HG03378 (cell line): ENCODE measurements around the gene CCKAR.

Experiments
- ATAC-seq: cut with Tn5 transposase; IDR thresholded peaks from one replicate; pipeline ENCODE4 v1.9.1; 2021; ENCODE audit warnings: mild to moderate bottlenecking, moderate library complexity; ENCODE audit not compliant: unreplicated experiment

The CCKAR gene

GRCh38 chr4:26491449-26492170, 1.3 kb upstream of the CCKAR start:
- no peak for ATAC-seq

DNA sequence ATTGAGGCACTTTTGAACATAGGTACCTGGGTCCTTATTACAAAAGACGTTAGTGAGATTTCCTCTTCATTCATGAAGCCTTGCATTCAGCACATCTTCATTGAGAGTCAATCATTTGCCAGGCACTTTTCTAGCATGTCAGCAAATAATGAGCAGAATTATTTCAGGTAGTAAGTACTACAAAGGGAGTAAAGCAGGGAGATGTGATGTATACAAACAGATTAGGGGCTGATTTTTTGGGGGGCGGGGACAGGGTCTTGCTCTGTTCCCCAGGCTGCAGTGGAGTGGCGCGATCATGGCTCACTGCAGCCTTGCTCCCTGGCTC, 638 bp upstream of the CCKAR start:
- no peak for ATAC-seq

GRCh38 chr4:26489101-26489985, 941 bp downstream of the CCKAR start:
- ATAC-seq: no peak

DNA sequence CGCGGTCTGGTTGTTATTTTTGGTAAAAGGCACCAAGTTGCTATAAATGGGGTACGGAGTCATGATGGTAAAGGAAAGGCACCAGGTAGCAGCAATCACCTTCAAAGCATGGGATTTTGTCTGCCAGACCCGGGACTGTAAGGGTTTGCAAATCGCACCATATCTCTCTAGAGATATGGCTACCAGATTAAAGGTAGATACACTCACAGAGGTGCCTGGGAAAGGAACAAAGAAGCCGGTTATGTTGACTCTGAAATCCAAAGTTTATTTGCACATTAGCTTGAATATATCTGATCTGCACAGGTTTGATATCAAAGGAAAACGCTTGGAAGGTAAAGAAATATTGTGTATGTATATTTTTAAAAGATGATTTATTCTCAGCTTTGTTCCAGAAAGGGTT, 4.6 kb downstream of the CCKAR start:
- no peak for ATAC-seq

GRCh38 chr4:26484516-26484915, 5.8 kb downstream of the CCKAR start:
- no peak for ATAC-seq

DNA sequence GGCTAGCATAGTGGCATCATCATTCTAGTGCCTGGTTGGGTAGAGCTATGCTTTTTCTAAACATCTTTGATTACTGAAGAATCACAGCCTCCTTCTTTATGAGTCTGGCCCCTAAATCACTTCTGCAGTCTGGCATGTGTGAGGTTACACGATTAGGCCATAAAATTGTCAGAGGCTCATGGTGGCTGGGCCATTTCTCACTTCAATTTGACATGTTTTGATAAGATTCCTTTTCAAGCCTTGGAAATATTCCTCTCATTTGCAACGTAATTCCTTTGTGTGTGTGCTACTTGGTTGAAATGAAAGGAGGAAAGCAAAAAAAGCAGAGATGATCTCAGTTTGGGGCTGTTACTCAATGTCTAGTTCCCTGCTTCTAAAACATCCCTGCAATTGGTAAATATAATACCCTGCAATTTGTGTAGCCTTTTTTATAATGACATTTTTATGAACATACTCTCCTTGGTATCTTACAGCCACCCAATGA, 6.2 kb downstream of the CCKAR start:
- no peak for ATAC-seq

- no peak for ATAC-seq
These were observed 7.5 kb downstream of the CCKAR start for GRCh38 chr4:26482508-26483462.

GRCh38 chr4:26478330-26478729, 12.0 kb downstream of the CCKAR start:
- no peak for ATAC-seq

DNA sequence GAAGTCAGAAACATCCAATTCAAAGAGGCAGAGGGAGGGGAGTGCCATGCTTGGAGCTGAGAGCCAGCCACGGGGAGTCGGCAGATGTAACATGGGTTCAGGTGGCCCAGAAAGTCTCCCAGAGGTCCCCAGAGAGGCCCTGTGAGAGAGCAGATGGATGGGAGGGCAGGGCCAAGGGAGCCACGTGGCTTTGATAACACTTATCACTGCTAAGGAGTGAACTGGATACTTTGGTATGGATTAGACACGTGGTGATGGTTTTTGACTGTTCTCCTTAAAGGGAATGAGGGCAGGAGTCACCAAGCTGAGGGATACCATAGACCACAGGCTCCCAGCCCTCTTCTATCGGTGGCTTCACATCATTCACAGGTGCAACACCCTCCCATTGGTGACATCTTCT, 13.7 kb downstream of the CCKAR start:
- ATAC-seq: no peak

- ATAC-seq: no peak
These were observed 14.6 kb downstream of the CCKAR start for GRCh38 chr4:26475716-26476115.

- ATAC-seq: no peak
These were observed 15.7 kb downstream of the CCKAR start for GRCh38 chr4:26474551-26474950.

DNA sequence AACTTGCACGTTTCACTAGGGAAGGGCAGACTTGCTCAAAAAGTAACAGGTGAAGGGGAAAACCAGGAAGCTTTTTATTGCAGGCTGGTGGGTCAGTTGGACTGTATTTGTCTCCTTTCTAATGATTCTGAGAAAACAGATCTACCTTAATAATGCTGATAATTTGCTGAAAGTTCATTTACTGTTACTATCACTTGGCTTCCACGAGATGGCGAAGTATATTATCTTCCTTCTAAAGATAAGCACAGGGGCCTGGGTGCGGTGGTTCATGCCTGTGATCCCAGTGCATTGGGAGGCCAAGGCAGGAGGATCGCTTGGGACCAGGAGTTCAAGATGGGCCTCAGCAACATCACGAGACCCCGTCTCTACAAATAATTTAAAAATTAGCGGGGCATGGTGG, 16.4 kb downstream of the CCKAR start:
- ATAC-seq: no peak

GRCh38 chr4:26471890-26472289, 18.4 kb downstream of the CCKAR start:
- ATAC-seq: no peak

DNA sequence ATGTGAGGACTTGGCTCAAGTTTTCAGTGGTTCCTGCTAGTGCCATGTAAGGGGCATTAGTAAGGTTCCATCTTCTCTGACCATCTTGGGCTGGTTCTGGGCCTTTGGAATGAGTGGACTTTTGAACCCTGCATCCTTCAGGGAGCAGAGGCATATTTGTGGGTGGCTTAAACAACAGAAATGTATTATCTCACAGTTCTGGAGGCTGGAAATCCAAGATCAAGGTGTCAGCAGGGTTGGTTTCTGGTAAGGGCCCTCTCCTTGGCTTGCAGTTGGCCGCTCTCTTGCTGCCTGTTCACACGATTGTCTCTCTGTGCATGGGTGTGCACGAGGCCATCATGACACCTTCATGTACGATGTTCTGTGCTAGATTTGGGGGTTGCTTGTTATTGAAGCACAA, 21.3 kb downstream of the CCKAR start:
- no peak for ATAC-seq

DNA sequence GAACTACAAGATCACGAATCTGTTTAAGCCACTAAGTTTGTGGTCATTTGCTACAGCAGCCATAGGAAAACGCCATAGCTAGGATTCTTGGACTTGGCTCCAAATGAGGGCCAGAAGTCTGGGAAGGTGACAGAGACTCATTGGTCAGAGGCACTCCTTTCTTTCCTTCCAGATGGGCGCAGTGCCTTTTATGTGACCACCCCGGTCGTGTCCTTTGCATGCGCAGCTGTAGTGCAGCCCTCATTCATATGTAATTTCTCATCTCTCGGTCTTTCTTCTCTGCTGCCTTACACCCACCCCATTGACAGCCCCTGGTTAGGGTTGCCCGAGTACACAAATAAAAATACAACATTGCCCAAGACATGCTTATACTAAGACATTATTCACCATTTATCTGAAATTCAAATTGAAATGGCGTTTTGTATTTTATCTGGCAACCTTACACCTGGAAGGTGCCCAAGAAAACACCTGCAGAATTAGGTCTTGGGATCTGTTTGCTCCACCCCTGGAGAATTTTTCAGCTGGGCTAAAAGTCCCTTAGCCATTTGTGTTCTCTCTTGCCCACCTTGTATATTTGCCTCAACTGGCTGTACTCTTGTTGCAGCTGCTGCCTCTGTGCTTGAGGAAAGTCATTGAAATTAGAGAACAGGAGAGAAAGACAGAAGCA, 21.9 kb downstream of the CCKAR start:
- no peak for ATAC-seq

GRCh38 chr4:26467724-26468123, 22.6 kb downstream of the CCKAR start:
- no peak for ATAC-seq

DNA sequence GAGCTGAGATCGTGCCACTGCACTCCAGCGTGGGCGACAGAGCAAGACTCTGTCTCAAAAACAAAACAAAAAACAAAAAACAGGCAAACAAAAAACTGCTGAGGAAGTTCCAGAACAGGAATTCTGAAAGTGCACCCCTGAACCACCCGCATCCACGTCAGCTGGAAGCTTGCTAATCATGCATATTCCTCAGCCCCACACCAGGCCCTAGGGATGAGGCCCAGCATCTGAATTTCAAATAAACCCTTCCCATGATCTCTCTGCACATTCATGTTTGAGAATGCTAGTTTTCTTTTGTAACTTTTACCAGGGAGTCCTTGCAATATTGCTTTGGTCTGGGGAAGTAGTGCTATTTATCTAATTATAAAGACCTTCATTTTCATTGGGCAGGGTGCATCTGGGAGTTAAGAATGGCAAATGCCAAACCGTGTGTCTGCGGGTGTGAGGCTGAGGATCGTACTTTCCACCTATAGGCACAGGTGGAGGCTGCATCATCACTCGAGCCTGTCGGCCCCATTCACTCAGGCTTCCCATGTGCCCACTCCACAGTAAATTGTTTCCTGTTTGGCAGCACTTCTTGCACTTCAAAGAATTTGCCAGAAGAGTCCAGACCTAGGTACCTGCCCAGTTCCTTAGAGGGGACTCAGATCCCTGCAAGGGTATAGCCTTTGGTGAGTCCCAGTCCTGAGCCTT, 23.6 kb downstream of the CCKAR start:
- no peak for ATAC-seq

GRCh38 chr4:26464420-26465095, 25.7 kb downstream of the CCKAR start:
- ATAC-seq: no peak

GRCh38 chr4:26463386-26463785, 26.9 kb downstream of the CCKAR start:
- ATAC-seq: no peak
